Ovary (tissue), 3 donors: ENCODE data around the gene SRSF7.

ENCODE experiments used
- EP300 ChIP-seq: sonication (generic); formaldehyde crosslinking; IDR thresholded peaks from one replicate; pipeline ENCODE4 v1.6.1; 2017; ENCODE audit warnings: antibody characterized with exemption
- POLR2A ChIP-seq: fragments of 450-650 bp; IDR thresholded peaks from one replicate; pipeline ENCODE4 v1.6.1; 2017; ENCODE audit warnings: antibody characterized with exemption, mild to moderate bottlenecking, moderate library complexity
- TF ChIP-seq, protein P1 (sequence below), 3 donors: fragments of 450-650 bp in 2 of 3; fragments of 200-600 bp in 1 of 3; IDR thresholded peaks; one replicate each; pipeline versions ENCODE4 v1.5.1 to v1.8.0; 2016 to 2022; ENCODE audit warnings: antibody characterized with exemption in 3 of 3, mild to moderate bottlenecking in 1 of 3
- donor health status: DM: no; HTN: no; CAD: no.

DNA sequence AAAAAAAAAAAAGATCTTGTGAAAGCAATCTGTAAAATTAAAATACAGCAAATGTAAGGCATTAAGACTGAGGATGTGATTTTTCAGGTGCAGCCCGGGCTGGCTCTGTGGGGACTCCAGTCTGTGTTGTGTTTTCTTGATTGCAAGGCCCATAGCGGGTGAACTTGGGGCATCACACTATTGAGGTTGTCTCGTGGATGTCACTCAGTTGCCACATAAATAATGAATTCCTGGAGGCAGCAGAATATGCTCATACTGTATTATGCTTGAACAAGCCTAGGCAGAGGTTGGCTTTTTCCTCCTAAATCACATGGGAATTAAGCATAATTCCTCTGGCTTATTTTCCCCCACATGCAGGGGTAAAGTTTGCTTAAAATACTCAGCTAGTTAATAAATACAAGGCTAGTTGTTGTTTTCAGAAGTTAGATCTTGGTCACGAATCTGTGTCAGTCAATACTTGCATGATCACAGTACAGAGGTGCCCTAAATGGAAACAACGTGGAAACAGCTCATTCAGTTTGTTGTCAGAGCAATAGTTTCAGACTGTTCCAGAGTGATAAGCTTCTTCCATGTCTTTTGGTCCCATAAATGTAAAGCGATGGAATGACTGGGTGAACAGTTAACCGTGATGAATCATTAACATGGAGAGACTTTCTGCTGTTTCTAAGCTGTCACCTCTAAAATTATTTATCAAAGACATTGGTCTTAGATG lies 43.2 kb upstream of the SRSF7 start:
- TF ChIP-seq EP300 (no peak), POLR2A (no peak)
- TF ChIP-seq, protein P1, sequence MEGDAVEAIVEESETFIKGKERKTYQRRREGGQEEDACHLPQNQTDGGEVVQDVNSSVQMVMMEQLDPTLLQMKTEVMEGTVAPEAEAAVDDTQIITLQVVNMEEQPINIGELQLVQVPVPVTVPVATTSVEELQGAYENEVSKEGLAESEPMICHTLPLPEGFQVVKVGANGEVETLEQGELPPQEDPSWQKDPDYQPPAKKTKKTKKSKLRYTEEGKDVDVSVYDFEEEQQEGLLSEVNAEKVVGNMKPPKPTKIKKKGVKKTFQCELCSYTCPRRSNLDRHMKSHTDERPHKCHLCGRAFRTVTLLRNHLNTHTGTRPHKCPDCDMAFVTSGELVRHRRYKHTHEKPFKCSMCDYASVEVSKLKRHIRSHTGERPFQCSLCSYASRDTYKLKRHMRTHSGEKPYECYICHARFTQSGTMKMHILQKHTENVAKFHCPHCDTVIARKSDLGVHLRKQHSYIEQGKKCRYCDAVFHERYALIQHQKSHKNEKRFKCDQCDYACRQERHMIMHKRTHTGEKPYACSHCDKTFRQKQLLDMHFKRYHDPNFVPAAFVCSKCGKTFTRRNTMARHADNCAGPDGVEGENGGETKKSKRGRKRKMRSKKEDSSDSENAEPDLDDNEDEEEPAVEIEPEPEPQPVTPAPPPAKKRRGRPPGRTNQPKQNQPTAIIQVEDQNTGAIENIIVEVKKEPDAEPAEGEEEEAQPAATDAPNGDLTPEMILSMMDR (IDR thresholded peaks at IDR 0.05) = no peak
